ENCODE results near the gene THBS3.
"Not testable (repeated sequence)": the region's sequence is repeated elsewhere in the genome, so short reads cannot be mapped to it uniquely, and the experiment has no call there.

The THBS3 gene

GRCh38 chr1:155207806-155208540 lies at the start of gene THBS3:
Gene THBS3 (minus strand): TSS chr1:155207897. CDS start chr1:155207876, 21 bp downstream.
- peak in 24 of 56 donors; percentile 31 to 77 (median 52) for DNase-seq

- no peak for DNase-seq
Observed at GRCh38 chr1:155256058-155256852, 48.6 kb upstream of the THBS3 start.

- DNase-seq, result peak; percentile 33 to 92 (median 79)
Observed at GRCh38 chr1:155255243-155256007, 47.7 kb upstream of the THBS3 start, which contains the start of gene ENTREP3. Gene ENTREP3 (minus strand): TSS chr1:155255483. CDS start chr1:155254877, 606 bp downstream.

- peak in 15 of 56 donors; percentile 20 to 84 (median 53) for DNase-seq
Observed at GRCh38 chr1:155254714-155255242, 47.1 kb upstream of the THBS3 start.

- DNase-seq, result peak in 6 of 56 donors; percentile 15 to 48 (median 34)
Observed at GRCh38 chr1:155254228-155254713, 46.6 kb upstream of the THBS3 start.

- DNase-seq, result peak in 2 of 56 donors; percentile 10 to 26
Observed at GRCh38 chr1:155253797-155254196, 46.1 kb upstream of the THBS3 start.

GRCh38 chr1:155253208-155253607 lies 45.5 kb upstream of the THBS3 start:
- DNase-seq, result no peak

- DNase-seq, result no peak
Observed at GRCh38 chr1:155251566-155251965, 43.9 kb upstream of the THBS3 start.

GRCh38 chr1:155250633-155251449 lies 43.1 kb upstream of the THBS3 start:
- peak in 55 of 56 donors; percentile 35 to 94 (median 81) for DNase-seq

GRCh38 chr1:155250246-155250632 lies 42.5 kb upstream of the THBS3 start:
- no peak for DNase-seq

- no peak for DNase-seq
Observed at GRCh38 chr1:155247667-155248553, 40.2 kb upstream of the THBS3 start.

- DNase-seq, result not testable (repeated sequence)
Observed at GRCh38 chr1:155246796-155247195, 39.1 kb upstream of the THBS3 start.

- DNase-seq, result no peak
Observed at GRCh38 chr1:155245163-155245524, 37.4 kb upstream of the THBS3 start.

GRCh38 chr1:155244368-155245162 lies 36.9 kb upstream of the THBS3 start:
- peak; percentile 68 to 99 (median 96) for DNase-seq

- no peak for DNase-seq
Observed at GRCh38 chr1:155242805-155243358, 35.2 kb upstream of the THBS3 start.

GRCh38 chr1:155241841-155242264 lies 34.2 kb upstream of the THBS3 start:
- no peak for DNase-seq

- peak in 54 of 56 donors; percentile 11 to 91 (median 67) for DNase-seq
Observed at GRCh38 chr1:155241069-155241679, 33.5 kb upstream of the THBS3 start.
